ENCODE measurements around the gene GNL2. TPM values are rescaled to one million over a fixed set of nuclear protein-coding genes. Genes with fewer than 3 reads are reported as not detected.

The GNL2 gene
- total and polyA plus RNA-seq, 4 donors = 33.9 to 47.4 (median 40.9) TPM

- no peaks in the 10 kb centered on the region for H3K27me3 ChIP-seq (ENCODE audit: control insufficient read depth in 1 of 2, insufficient read depth in 2 of 2, low read length in 1 of 2)
- 30 to 46% methylated on average over 5 of the region's 5 CpGs for WGBS, 2 donors
- no peak overlapping the region for H3K4me3 ChIP-seq (ENCODE audit: low read length in 2 of 2)
- DNase-seq (no peak), ATAC-seq (ENCODE audit: low FRiP score) (no peak)
- H3K9me3 ChIP-seq (ENCODE audit: control insufficient read depth, low read length) = no peaks in the 10 kb centered on the region
- H3K4me1 ChIP-seq (ENCODE audit: control insufficient read depth in 1 of 2, insufficient read depth in 2 of 2, low read length in 2 of 2) = no peaks in the 10 kb centered on the region
- no peak overlapping the region for H3K27ac ChIP-seq (ENCODE audit: low read depth in 1 of 2, low read length in 2 of 2)
- no peaks in the 10 kb centered on the region for H3K36me3 ChIP-seq (ENCODE audit: control insufficient read depth in 1 of 2, insufficient read depth in 2 of 2, low read length in 1 of 2)
- intact Hi-C loops (cut with DNase I) = no loop called here
Observed at GRCh38 chr1:37631036-37631435, 35.3 kb upstream of the GNL2 start.

DNA sequence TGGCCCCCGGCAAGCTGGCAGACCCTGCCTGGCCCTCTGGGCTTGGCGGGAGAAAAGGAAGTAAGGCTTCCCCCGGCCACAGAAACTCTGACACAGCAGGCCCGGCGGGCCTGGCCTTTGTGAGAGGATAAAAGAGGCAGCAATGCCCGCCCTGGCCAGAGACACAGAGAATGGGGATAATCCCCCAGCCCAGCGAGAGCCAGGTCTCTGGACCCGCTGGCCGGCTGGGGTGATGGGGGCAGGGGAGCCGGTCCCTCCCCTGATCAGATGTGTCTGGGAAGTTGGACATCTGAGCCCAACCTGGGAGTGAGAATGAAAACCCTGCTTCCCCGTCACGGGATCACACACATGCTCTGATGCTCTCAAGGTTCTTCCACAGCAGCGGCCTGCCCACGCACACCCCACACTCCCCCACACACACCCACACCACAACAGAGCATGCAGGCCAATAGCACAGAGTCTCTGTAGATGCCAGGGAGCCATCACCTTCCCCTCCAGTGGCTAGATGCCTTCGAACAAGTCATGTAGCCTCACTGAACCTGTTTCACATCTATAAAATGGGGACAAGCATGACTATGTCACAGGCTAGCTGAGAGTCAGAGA, 34.8 kb upstream of the GNL2 start:
- H3K4me1 ChIP-seq (ENCODE audit: control insufficient read depth in 1 of 2, insufficient read depth in 2 of 2, low read length in 2 of 2) = no peaks in the 10 kb centered on the region
- WGBS, 2 donors = 32 to 34% methylated on average over 15 of the region's 15 CpGs
- no peak for DNase-seq
- no peaks in the 10 kb centered on the region for H3K9me3 ChIP-seq (ENCODE audit: control insufficient read depth, low read length)
- no peak overlapping the region for H3K27ac ChIP-seq (ENCODE audit: low read depth in 1 of 2, low read length in 2 of 2)
- intact Hi-C loops (cut with DNase I) = no loop called here
- ATAC-seq (ENCODE audit: low FRiP score) = no peak
- no peak overlapping the region for H3K4me3 ChIP-seq (ENCODE audit: low read length in 2 of 2)
- no peaks in the 10 kb centered on the region for H3K27me3 ChIP-seq (ENCODE audit: control insufficient read depth in 1 of 2, insufficient read depth in 2 of 2, low read length in 1 of 2)
- no peaks in the 10 kb centered on the region for H3K36me3 ChIP-seq (ENCODE audit: control insufficient read depth in 1 of 2, insufficient read depth in 2 of 2, low read length in 1 of 2)

- Histone ChIP-seq H3K4me1 (ENCODE audit: control insufficient read depth in 1 of 2, insufficient read depth in 2 of 2, low read length in 2 of 2) (no peaks in the 10 kb centered on the region), H3K27me3 (ENCODE audit: control insufficient read depth in 1 of 2, insufficient read depth in 2 of 2, low read length in 1 of 2) (no peaks in the 10 kb centered on the region), H3K9me3 (ENCODE audit: control insufficient read depth, low read length) (no peaks in the 10 kb centered on the region), H3K27ac (ENCODE audit: low read depth in 1 of 2, low read length in 2 of 2) (no peak overlapping the region), H3K4me3 (ENCODE audit: low read length in 2 of 2) (no peak overlapping the region), H3K36me3 (ENCODE audit: control insufficient read depth in 1 of 2, insufficient read depth in 2 of 2, low read length in 1 of 2) (no peaks in the 10 kb centered on the region)
- 50 to 52% methylated on average over 7 of the region's 7 CpGs for WGBS, 2 donors
- ATAC-seq (ENCODE audit: low FRiP score) (no peak), DNase-seq (no peak)
- intact Hi-C loops (cut with DNase I) = no loop called here
Observed at GRCh38 chr1:37629726-37630425, 34.1 kb upstream of the GNL2 start.

- no peak for ATAC-seq (ENCODE audit: low FRiP score)
- Histone ChIP-seq H3K27ac (ENCODE audit: low read depth in 1 of 2, low read length in 2 of 2) (no peak overlapping the region), H3K9me3 (ENCODE audit: control insufficient read depth, low read length) (no peaks in the 10 kb centered on the region), H3K4me1 (ENCODE audit: control insufficient read depth in 1 of 2, insufficient read depth in 2 of 2, low read length in 2 of 2) (no peaks in the 10 kb centered on the region), H3K36me3 (ENCODE audit: control insufficient read depth in 1 of 2, insufficient read depth in 2 of 2, low read length in 1 of 2) (no peaks in the 10 kb centered on the region), H3K4me3 (ENCODE audit: low read length in 2 of 2) (no peak overlapping the region), H3K27me3 (ENCODE audit: control insufficient read depth in 1 of 2, insufficient read depth in 2 of 2, low read length in 1 of 2) (no peaks in the 10 kb centered on the region)
- DNase-seq = no peak
- intact Hi-C loops (cut with DNase I) = no loop called here
Observed at GRCh38 chr1:37629008-37629407, 33.3 kb upstream of the GNL2 start.

GRCh38 chr1:37628026-37628556, 32.4 kb upstream of the GNL2 start:
- ATAC-seq (ENCODE audit: low FRiP score) (no peak), DNase-seq (no peak)
- intact Hi-C loops (cut with DNase I) = no loop called here
- Histone ChIP-seq H3K27me3 (ENCODE audit: control insufficient read depth in 1 of 2, insufficient read depth in 2 of 2, low read length in 1 of 2) (no peaks in the 10 kb centered on the region), H3K9me3 (ENCODE audit: control insufficient read depth, low read length) (no peaks in the 10 kb centered on the region), H3K4me1 (ENCODE audit: control insufficient read depth in 1 of 2, insufficient read depth in 2 of 2, low read length in 2 of 2) (no peaks in the 10 kb centered on the region), H3K4me3 (ENCODE audit: low read length in 2 of 2) (no peak overlapping the region), H3K36me3 (ENCODE audit: control insufficient read depth in 1 of 2, insufficient read depth in 2 of 2, low read length in 1 of 2) (no peaks in the 10 kb centered on the region), H3K27ac (ENCODE audit: low read depth in 1 of 2, low read length in 2 of 2) (no peak overlapping the region)
- 76 to 77% methylated on average over 8 of the region's 8 CpGs for WGBS, 2 donors

GRCh38 chr1:37622131-37622530, 26.4 kb upstream of the GNL2 start:
- H3K27ac ChIP-seq (ENCODE audit: low read depth in 1 of 2, low read length in 2 of 2) = no peak overlapping the region
- intact Hi-C loops (cut with DNase I) = no loop called here
- DNase-seq (no peak), ATAC-seq (ENCODE audit: low FRiP score) (no peak)
- H3K9me3 ChIP-seq (ENCODE audit: control insufficient read depth, low read length) = no peaks in the 10 kb centered on the region
- H3K27me3 ChIP-seq (ENCODE audit: control insufficient read depth in 1 of 2, insufficient read depth in 2 of 2, low read length in 1 of 2) = peaks cover 0 to 4% of the 10 kb centered on the region in 2 donors
- no peak overlapping the region for H3K4me3 ChIP-seq (ENCODE audit: low read length in 2 of 2)
- WGBS, 2 donors = 36 to 43% methylated on average over 6 of the region's 6 CpGs
- no peaks in the 10 kb centered on the region for H3K4me1 ChIP-seq (ENCODE audit: control insufficient read depth in 1 of 2, insufficient read depth in 2 of 2, low read length in 2 of 2)
- H3K36me3 ChIP-seq (ENCODE audit: control insufficient read depth in 1 of 2, insufficient read depth in 2 of 2, low read length in 1 of 2) = no peaks in the 10 kb centered on the region

GRCh38 chr1:37621326-37621870, 25.7 kb upstream of the GNL2 start:
- DNase-seq (no peak), ATAC-seq (ENCODE audit: low FRiP score) (no peak)
- no peak overlapping the region for H3K27ac ChIP-seq (ENCODE audit: low read depth in 1 of 2, low read length in 2 of 2)
- H3K36me3 ChIP-seq (ENCODE audit: control insufficient read depth in 1 of 2, insufficient read depth in 2 of 2, low read length in 1 of 2) = no peaks in the 10 kb centered on the region
- peaks cover 0 to 4% of the 10 kb centered on the region in 2 donors for H3K27me3 ChIP-seq (ENCODE audit: control insufficient read depth in 1 of 2, insufficient read depth in 2 of 2, low read length in 1 of 2)
- intact Hi-C loops (cut with DNase I) = no loop called here
- H3K4me1 ChIP-seq (ENCODE audit: control insufficient read depth in 1 of 2, insufficient read depth in 2 of 2, low read length in 2 of 2) = no peaks in the 10 kb centered on the region
- H3K4me3 ChIP-seq (ENCODE audit: low read length in 2 of 2) = no peak overlapping the region
- no peaks in the 10 kb centered on the region for H3K9me3 ChIP-seq (ENCODE audit: control insufficient read depth, low read length)
- WGBS, 2 donors = 57 to 61% methylated on average over 10 of the region's 10 CpGs

GRCh38 chr1:37620707-37621106, 25.0 kb upstream of the GNL2 start:
- DNase-seq (no peak), ATAC-seq (ENCODE audit: low FRiP score) (no peak)
- Histone ChIP-seq H3K4me1 (ENCODE audit: control insufficient read depth in 1 of 2, insufficient read depth in 2 of 2, low read length in 2 of 2) (no peaks in the 10 kb centered on the region), H3K36me3 (ENCODE audit: control insufficient read depth in 1 of 2, insufficient read depth in 2 of 2, low read length in 1 of 2) (no peaks in the 10 kb centered on the region), H3K9me3 (ENCODE audit: control insufficient read depth, low read length) (no peaks in the 10 kb centered on the region), H3K27me3 (ENCODE audit: control insufficient read depth in 1 of 2, insufficient read depth in 2 of 2, low read length in 1 of 2) (peaks cover 0 to 4% of the 10 kb centered on the region in 2 donors), H3K4me3 (ENCODE audit: low read length in 2 of 2) (no peak overlapping the region), H3K27ac (ENCODE audit: low read depth in 1 of 2, low read length in 2 of 2) (no peak overlapping the region)
- intact Hi-C loops (cut with DNase I) = no loop called here
- WGBS, 2 donors = 68 to 72% methylated on average over 6 of the region's 6 CpGs

DNA sequence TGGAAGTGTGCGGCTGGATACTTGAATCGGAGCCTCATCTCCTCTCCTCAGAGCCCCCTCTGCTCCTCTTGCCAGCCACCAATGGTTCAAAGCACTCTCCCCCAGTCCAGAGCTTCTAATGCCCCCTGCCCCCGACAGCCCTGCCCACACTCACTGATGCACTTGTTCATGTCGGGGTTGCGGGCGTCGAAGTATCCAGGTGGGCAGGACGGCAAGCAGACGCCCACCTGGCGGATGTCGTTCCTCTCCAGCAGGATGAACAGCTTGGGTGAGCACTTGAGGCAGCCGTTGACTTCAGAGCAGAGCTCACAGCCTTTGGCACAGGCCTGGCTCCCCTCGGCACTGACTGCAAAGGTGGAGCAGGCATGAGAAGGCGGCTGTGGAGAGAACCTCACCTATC, 20.6 kb upstream of the GNL2 start:
- intact Hi-C loops (cut with DNase I) = no loop called here
- DNase-seq (no peak), ATAC-seq (ENCODE audit: low FRiP score) (no peak)
- H3K4me1 ChIP-seq (ENCODE audit: control insufficient read depth in 1 of 2, insufficient read depth in 2 of 2, low read length in 2 of 2) = no peaks in the 10 kb centered on the region
- H3K36me3 ChIP-seq (ENCODE audit: control insufficient read depth in 1 of 2, insufficient read depth in 2 of 2, low read length in 1 of 2) = no peaks in the 10 kb centered on the region
- H3K27ac ChIP-seq (ENCODE audit: low read depth in 1 of 2, low read length in 2 of 2) = no peak overlapping the region
- 75 to 80% methylated on average over 14 of the region's 14 CpGs for WGBS, 2 donors
- H3K9me3 ChIP-seq (ENCODE audit: control insufficient read depth, low read length) = no peaks in the 10 kb centered on the region
- no peaks in the 10 kb centered on the region for H3K27me3 ChIP-seq (ENCODE audit: control insufficient read depth in 1 of 2, insufficient read depth in 2 of 2, low read length in 1 of 2)
- H3K4me3 ChIP-seq (ENCODE audit: low read length in 2 of 2) = no peak overlapping the region
